Measurements from ENCODE around the gene ACVR1C.

- TF ChIP-seq, protein P1, sequence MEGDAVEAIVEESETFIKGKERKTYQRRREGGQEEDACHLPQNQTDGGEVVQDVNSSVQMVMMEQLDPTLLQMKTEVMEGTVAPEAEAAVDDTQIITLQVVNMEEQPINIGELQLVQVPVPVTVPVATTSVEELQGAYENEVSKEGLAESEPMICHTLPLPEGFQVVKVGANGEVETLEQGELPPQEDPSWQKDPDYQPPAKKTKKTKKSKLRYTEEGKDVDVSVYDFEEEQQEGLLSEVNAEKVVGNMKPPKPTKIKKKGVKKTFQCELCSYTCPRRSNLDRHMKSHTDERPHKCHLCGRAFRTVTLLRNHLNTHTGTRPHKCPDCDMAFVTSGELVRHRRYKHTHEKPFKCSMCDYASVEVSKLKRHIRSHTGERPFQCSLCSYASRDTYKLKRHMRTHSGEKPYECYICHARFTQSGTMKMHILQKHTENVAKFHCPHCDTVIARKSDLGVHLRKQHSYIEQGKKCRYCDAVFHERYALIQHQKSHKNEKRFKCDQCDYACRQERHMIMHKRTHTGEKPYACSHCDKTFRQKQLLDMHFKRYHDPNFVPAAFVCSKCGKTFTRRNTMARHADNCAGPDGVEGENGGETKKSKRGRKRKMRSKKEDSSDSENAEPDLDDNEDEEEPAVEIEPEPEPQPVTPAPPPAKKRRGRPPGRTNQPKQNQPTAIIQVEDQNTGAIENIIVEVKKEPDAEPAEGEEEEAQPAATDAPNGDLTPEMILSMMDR (IDR thresholded peaks at IDR 0.05): no peak
- TF ChIP-seq EP300 (IDR thresholded peaks at IDR 0.05): no peak
These were observed 28.4 kb upstream of the ACVR1C start for GRCh38 chr2:157657101-157657500.
